Neural progenitor cell (in vitro differentiated cells): ENCODE measurements around the gene NUP62.

Experiments used
- EZH2 ChIP-seq: fragments of 200-600 bp; sonication (generic); IDR thresholded peaks from 2 replicates; pipeline ENCODE4 v1.6.1; 2017; ENCODE audit warnings: antibody characterized with exemption, mild to moderate bottlenecking, moderate library complexity
- TF ChIP-seq, protein P1 (sequence below): fragments of 200-600 bp; sonication (generic); IDR thresholded peaks from 2 replicates; pipeline ENCODE4 v1.5.1; 2017; ENCODE audit warnings: antibody characterized with exemption, mild to moderate bottlenecking

GRCh38 chr19:49907745-49908446 lies 21.4 kb downstream of the NUP62 start:
- TF ChIP-seq, protein P1, sequence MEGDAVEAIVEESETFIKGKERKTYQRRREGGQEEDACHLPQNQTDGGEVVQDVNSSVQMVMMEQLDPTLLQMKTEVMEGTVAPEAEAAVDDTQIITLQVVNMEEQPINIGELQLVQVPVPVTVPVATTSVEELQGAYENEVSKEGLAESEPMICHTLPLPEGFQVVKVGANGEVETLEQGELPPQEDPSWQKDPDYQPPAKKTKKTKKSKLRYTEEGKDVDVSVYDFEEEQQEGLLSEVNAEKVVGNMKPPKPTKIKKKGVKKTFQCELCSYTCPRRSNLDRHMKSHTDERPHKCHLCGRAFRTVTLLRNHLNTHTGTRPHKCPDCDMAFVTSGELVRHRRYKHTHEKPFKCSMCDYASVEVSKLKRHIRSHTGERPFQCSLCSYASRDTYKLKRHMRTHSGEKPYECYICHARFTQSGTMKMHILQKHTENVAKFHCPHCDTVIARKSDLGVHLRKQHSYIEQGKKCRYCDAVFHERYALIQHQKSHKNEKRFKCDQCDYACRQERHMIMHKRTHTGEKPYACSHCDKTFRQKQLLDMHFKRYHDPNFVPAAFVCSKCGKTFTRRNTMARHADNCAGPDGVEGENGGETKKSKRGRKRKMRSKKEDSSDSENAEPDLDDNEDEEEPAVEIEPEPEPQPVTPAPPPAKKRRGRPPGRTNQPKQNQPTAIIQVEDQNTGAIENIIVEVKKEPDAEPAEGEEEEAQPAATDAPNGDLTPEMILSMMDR = no peak
- TF ChIP-seq EZH2 = no peak
